ENCODE data around the gene CBFA2T2.
"Not testable (repeated sequence)": the region's sequence is repeated elsewhere in the genome, so short reads cannot be mapped to it uniquely, and the experiment has no call there.

The CBFA2T2 gene

GRCh38 chr20:33606118-33606771 is 116.3 kb downstream of the CBFA2T2 start:
- no peak for DNase-seq (ENCODE audit: extremely low read depth in 1 of 2, low read depth in 1 of 2)

GRCh38 chr20:33609504-33609903 is 119.6 kb downstream of the CBFA2T2 start:
- no peak for DNase-seq (ENCODE audit: extremely low read depth in 1 of 2, low read depth in 1 of 2)

GRCh38 chr20:33611106-33611505 is 121.2 kb downstream of the CBFA2T2 start:
- no peak for DNase-seq (ENCODE audit: extremely low read depth in 1 of 2, low read depth in 1 of 2)

GRCh38 chr20:33612001-33612400 is 122.1 kb downstream of the CBFA2T2 start:
- no peak for DNase-seq (ENCODE audit: extremely low read depth in 1 of 2, low read depth in 1 of 2)

GRCh38 chr20:33621717-33622400 is 132.0 kb downstream of the CBFA2T2 start:
- DNase-seq (ENCODE audit: extremely low read depth in 1 of 2, low read depth in 1 of 2) = no peak

GRCh38 chr20:33622705-33623365 is 132.9 kb downstream of the CBFA2T2 start:
- no peak for DNase-seq (ENCODE audit: extremely low read depth in 1 of 2, low read depth in 1 of 2)

GRCh38 chr20:33624399-33624798 is 134.5 kb downstream of the CBFA2T2 start:
- DNase-seq (ENCODE audit: extremely low read depth in 1 of 2, low read depth in 1 of 2) = no peak

- DNase-seq (ENCODE audit: extremely low read depth in 1 of 2, low read depth in 1 of 2) = no peak
Measured at GRCh38 chr20:33626190-33626589, 136.3 kb downstream of the CBFA2T2 start.

GRCh38 chr20:33627577-33628216 is 137.8 kb downstream of the CBFA2T2 start:
- DNase-seq (ENCODE audit: extremely low read depth in 1 of 2, low read depth in 1 of 2) = no peak

GRCh38 chr20:33629533-33629932 is 139.6 kb downstream of the CBFA2T2 start:
- no peak for DNase-seq (ENCODE audit: extremely low read depth in 1 of 2, low read depth in 1 of 2)

- no peak for DNase-seq (ENCODE audit: extremely low read depth in 1 of 2, low read depth in 1 of 2)
Measured at GRCh38 chr20:33629979-33630378, 140.1 kb downstream of the CBFA2T2 start.

- no peak for DNase-seq (ENCODE audit: extremely low read depth in 1 of 2, low read depth in 1 of 2)
Measured at GRCh38 chr20:33630507-33630906, 140.6 kb downstream of the CBFA2T2 start.

- not testable (repeated sequence) for DNase-seq (ENCODE audit: extremely low read depth in 1 of 2, low read depth in 1 of 2)
Measured at GRCh38 chr20:33631910-33632309, 142.0 kb downstream of the CBFA2T2 start.

GRCh38 chr20:33635341-33635740 is 145.4 kb downstream of the CBFA2T2 start:
- no peak for DNase-seq (ENCODE audit: extremely low read depth in 1 of 2, low read depth in 1 of 2)

GRCh38 chr20:33636776-33637175 is 146.9 kb downstream of the CBFA2T2 start:
- no peak for DNase-seq (ENCODE audit: extremely low read depth in 1 of 2, low read depth in 1 of 2)

GRCh38 chr20:33640287-33640686 is 150.4 kb downstream of the CBFA2T2 start:
- no peak for DNase-seq (ENCODE audit: extremely low read depth in 1 of 2, low read depth in 1 of 2)

- DNase-seq (ENCODE audit: extremely low read depth in 1 of 2, low read depth in 1 of 2) = no peak
Measured at GRCh38 chr20:33644313-33645071, 154.6 kb downstream of the CBFA2T2 start.

- DNase-seq (ENCODE audit: extremely low read depth in 1 of 2, low read depth in 1 of 2) = no peak
Measured at GRCh38 chr20:33645072-33645358, 155.1 kb downstream of the CBFA2T2 start.

GRCh38 chr20:33645396-33645795 is 155.5 kb downstream of the CBFA2T2 start:
- no peak for DNase-seq (ENCODE audit: extremely low read depth in 1 of 2, low read depth in 1 of 2)

- DNase-seq (ENCODE audit: extremely low read depth in 1 of 2, low read depth in 1 of 2) = no peak
Measured at GRCh38 chr20:33646191-33646590, 156.3 kb downstream of the CBFA2T2 start.

- not testable (repeated sequence) for DNase-seq (ENCODE audit: extremely low read depth in 1 of 2, low read depth in 1 of 2)
Measured at GRCh38 chr20:33646959-33647602, 157.2 kb downstream of the CBFA2T2 start.

Data from stimulated activated CD8-positive, alpha-beta memory T cell treated with anti-CD3 and anti-CD28 coated beads, Interleukin-7, amount 100 ng/mL, for 48 hours (primary cell).